ENCODE data around the gene PIF1.
"Not testable (repeated sequence)": the region's sequence is repeated elsewhere in the genome, so short reads cannot be mapped to it uniquely, and the experiment has no call there.

The PIF1 gene

GRCh38 chr15:64847876-64848716 is 22.6 kb upstream of the PIF1 start:
- no peak for DNase-seq (ENCODE audit: low spot score)

- no peak for DNase-seq (ENCODE audit: low spot score)
These were observed 22.0 kb upstream of the PIF1 start for GRCh38 chr15:64847448-64847847.

- no peak for DNase-seq (ENCODE audit: low spot score)
These were observed 21.6 kb upstream of the PIF1 start for GRCh38 chr15:64847016-64847415.

GRCh38 chr15:64845831-64846595 is 20.6 kb upstream of the PIF1 start:
- no peak for DNase-seq (ENCODE audit: low spot score)

- no peak for DNase-seq (ENCODE audit: low spot score)
These were observed 19.8 kb upstream of the PIF1 start for GRCh38 chr15:64845183-64845611.

- DNase-seq (ENCODE audit: low spot score) = no peak
These were observed 19.2 kb upstream of the PIF1 start for GRCh38 chr15:64844576-64845145.

- no peak for DNase-seq (ENCODE audit: low spot score)
These were observed 18.5 kb upstream of the PIF1 start for GRCh38 chr15:64843991-64844390.

- no peak for DNase-seq (ENCODE audit: low spot score)
These were observed 17.6 kb upstream of the PIF1 start for GRCh38 chr15:64842986-64843561.

GRCh38 chr15:64842096-64842939 is 16.9 kb upstream of the PIF1 start:
- no peak for DNase-seq (ENCODE audit: low spot score)

GRCh38 chr15:64841344-64842095 is 16.1 kb upstream of the PIF1 start, which contains the start of gene PLEKHO2:
Gene PLEKHO2 (plus strand): TSS chr15:64841915. CDS start chr15:64842017, 102 bp downstream.
- DNase-seq (ENCODE audit: low spot score) = peak; percentile 96

GRCh38 chr15:64841060-64841343 is 15.6 kb upstream of the PIF1 start:
- DNase-seq (ENCODE audit: low spot score) = peak; percentile 40

- DNase-seq (ENCODE audit: low spot score) = no peak
These were observed 12.1 kb upstream of the PIF1 start for GRCh38 chr15:64837502-64837901.

GRCh38 chr15:64836023-64836536 is 10.6 kb upstream of the PIF1 start:
- no peak for DNase-seq (ENCODE audit: low spot score)

GRCh38 chr15:64833690-64834089 is 8.2 kb upstream of the PIF1 start:
- no peak for DNase-seq (ENCODE audit: low spot score)

- DNase-seq (ENCODE audit: low spot score) = no peak
These were observed 3.5 kb upstream of the PIF1 start for GRCh38 chr15:64828985-64829384.

GRCh38 chr15:64824929-64825430 is 467 bp downstream of the PIF1 start:
- no peak for DNase-seq (ENCODE audit: low spot score)

- DNase-seq (ENCODE audit: low spot score) = no peak
These were observed 9.0 kb downstream of the PIF1 start for GRCh38 chr15:64816452-64816851.

GRCh38 chr15:64814965-64815364 is 10.5 kb downstream of the PIF1 start:
- not testable (repeated sequence) for DNase-seq (ENCODE audit: low spot score)

- not testable (repeated sequence) for DNase-seq (ENCODE audit: low spot score)
These were observed 11.2 kb downstream of the PIF1 start for GRCh38 chr15:64814283-64814682.

GRCh38 chr15:64813075-64813474 is 12.4 kb downstream of the PIF1 start:
- DNase-seq (ENCODE audit: low spot score) = no peak

Data from globus pallidus (tissue), 1 donor.